Activated B cell treated with CpG ODN at 0.5 μM for 24 hours (primary cell): Measurements from ENCODE around the gene ITPA. TPM values are rescaled to one million over a fixed set of nuclear protein-coding genes. Genes with fewer than 3 reads are reported as not detected.

Source experiments
- ATAC-seq: fragments of 200-7000 bp; cut with Tn5 transposase; one replicate; pipeline ENCODE4 v1.10.0; 2021; ENCODE audit warnings: low read depth, mild to moderate bottlenecking, moderate library complexity
- CTCF ChIA-PET: fragments of 350-600 bp; sonication (Branson Sonifier 250); formaldehyde crosslinking; loops from one replicate; lab custom pipeline; 2021; ENCODE audit warnings: antibody characterized with exemption; lab: Charles Lee
- POLR2A ChIA-PET: fragments of 350-600 bp; sonication (Branson Sonifier 250); formaldehyde crosslinking; loops from one replicate; lab custom pipeline; 2021; ENCODE audit warnings: antibody characterized with exemption; lab: Charles Lee
- DNase-seq: peaks from one replicate; pipeline ENCODE4 v3.0.0; 2022
- H3K27ac Mint-ChIP-seq: one replicate; pipeline ENCODE4 v1.8.0; 2020; ENCODE audit warnings: mixed read lengths
- H3K27me3 Mint-ChIP-seq: one replicate; pipeline ENCODE4 v1.8.0; 2021; ENCODE audit warnings: mixed read lengths
- H3K36me3 Mint-ChIP-seq: one replicate; pipeline ENCODE4 v1.8.0; 2021; ENCODE audit warnings: low read depth, mixed read lengths
- H3K4me1 Mint-ChIP-seq: one replicate; pipeline ENCODE4 v1.8.0; 2021; ENCODE audit warnings: mixed read lengths
- H3K4me3 Mint-ChIP-seq: one replicate; pipeline ENCODE4 v1.8.0; 2020; ENCODE audit warnings: mild to moderate bottlenecking, mixed read lengths
- H3K9me3 Mint-ChIP-seq: one replicate; pipeline ENCODE4 v1.8.0; 2020; ENCODE audit warnings: mixed read lengths
- CTCF ChIP-seq: fragments of 200-600 bp; IDR thresholded peaks from one replicate; pipeline ENCODE4 v1.8.0; 2022; ENCODE audit warnings: antibody characterized with exemption, mild to moderate bottlenecking
- intact Hi-C: fragments of 100-400 bp; cut with micrococcal nuclease; formaldehyde crosslinking; loops from one replicate; pipeline ENCODE4 v1.15.1; 2024
- total RNA-seq: library from RNA; stranded (reverse); gene quantifications from 2 replicates; pipeline ENCODE4 v1.2.3, GENCODE V29; 2022

The ITPA gene
- total RNA-seq, 1 donor from 2014 or later = 84.8 TPM

DNA sequence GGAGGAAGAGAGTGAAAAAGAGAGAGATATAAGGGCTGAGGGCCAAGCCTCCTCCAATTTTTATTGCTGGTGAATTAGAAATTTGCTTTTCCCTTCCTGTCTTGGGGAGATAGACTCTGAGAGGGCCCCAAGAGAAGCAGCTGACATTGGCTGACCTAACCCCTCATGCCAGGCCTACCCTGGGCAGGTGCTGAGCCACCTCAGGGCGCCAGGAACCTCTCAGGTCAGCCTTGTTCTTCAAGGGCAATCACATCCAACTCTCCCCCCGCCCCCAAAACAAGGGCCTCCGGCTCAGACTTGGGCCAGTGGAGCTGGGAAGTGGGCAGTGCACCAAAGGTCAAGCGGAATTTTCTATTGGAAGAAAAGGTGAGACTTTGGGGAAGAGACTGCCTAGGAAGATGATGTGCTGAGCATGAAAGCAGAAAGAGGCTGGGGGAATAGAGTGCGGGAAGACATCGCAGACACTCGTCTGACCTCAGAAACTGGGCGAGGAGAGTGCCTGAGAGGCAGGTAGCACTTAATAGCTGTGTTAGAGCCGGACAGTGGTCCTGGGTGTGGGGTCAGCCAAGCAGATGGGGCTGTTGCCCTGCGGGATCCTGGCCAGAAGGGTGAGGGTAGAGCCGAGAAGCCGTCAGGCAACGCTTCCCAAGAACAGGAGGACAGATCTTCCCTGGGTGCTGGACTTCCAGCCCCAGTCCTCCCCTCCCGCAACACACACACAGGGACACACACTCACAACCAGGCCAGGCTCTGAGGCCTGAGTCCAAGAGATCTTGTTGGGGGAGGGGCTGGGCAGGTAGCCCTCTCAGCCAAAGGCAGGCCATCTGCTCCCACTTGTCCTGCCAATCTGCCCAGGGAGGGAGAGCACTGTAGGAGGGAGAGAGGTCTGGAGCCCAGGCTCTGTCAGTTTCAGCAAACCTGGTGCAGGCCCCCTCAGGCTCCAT is 45.9 kb upstream of the ITPA start:
- Mint-ChIP-seq H3K27ac (no peak overlapping the region), H3K36me3 (peaks cover 7% of the 10 kb centered on the region), H3K4me3 (no peak overlapping the region), H3K9me3 (no peaks in the 10 kb centered on the region), H3K4me1 (peaks cover 13% of the 10 kb centered on the region), H3K27me3 (peaks cover 12% of the 10 kb centered on the region)
- CTCF ChIA-PET = no interaction called here
- POLR2A ChIA-PET = no interaction called here
- DNase-seq = no peak
- TF ChIP-seq CTCF = no peak
- intact Hi-C loops = no loop called here
- ATAC-seq = no peak

DNA sequence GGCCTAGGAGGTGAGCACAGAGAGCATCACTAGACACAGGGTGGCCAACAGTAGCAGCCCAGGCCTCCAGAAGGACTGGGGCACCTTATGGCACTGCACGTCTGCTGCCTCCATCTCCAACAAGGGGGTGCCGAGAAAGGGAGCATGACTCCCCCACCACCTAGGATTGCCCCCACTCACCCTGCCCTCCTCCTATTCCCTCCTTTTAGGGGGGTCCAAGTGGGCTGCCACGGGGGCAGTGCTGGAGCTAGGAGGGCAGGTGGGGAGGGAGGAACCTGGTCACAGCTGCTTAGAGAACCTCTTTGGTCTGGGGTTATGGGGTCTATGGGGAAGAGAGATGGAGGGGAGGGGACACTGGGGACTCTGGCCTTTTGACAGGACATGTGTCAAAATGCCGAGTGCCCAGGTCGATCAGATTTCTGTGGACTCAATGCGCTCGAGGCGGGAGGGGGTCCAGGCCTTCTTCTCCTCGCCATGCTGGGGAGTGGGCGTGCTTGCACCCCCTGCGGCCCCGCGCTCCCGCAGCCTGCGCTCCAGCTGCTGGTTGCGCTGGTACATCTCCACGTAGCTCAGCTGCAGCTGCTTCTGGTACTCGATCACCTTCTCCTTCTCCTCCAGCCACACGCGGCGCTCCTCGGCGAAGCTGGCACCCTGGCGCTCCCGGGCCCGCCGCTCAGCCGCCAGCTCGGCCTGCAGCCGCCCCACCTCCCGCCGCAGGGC is 45.1 kb upstream of the ITPA start:
- H3K4me3 Mint-ChIP-seq = no peak overlapping the region
- H3K27ac Mint-ChIP-seq = no peak overlapping the region
- H3K4me1 Mint-ChIP-seq = peaks cover 8% of the 10 kb centered on the region
- CTCF ChIA-PET = no interaction called here
- TF ChIP-seq CTCF = no peak
- H3K36me3 Mint-ChIP-seq = peaks cover 6% of the 10 kb centered on the region
- H3K9me3 Mint-ChIP-seq = no peaks in the 10 kb centered on the region
- intact Hi-C loops = no loop called here
- no peak for DNase-seq
- POLR2A ChIA-PET = no interaction called here
- H3K27me3 Mint-ChIP-seq = peaks cover 20% of the 10 kb centered on the region
- no peak for ATAC-seq

DNA sequence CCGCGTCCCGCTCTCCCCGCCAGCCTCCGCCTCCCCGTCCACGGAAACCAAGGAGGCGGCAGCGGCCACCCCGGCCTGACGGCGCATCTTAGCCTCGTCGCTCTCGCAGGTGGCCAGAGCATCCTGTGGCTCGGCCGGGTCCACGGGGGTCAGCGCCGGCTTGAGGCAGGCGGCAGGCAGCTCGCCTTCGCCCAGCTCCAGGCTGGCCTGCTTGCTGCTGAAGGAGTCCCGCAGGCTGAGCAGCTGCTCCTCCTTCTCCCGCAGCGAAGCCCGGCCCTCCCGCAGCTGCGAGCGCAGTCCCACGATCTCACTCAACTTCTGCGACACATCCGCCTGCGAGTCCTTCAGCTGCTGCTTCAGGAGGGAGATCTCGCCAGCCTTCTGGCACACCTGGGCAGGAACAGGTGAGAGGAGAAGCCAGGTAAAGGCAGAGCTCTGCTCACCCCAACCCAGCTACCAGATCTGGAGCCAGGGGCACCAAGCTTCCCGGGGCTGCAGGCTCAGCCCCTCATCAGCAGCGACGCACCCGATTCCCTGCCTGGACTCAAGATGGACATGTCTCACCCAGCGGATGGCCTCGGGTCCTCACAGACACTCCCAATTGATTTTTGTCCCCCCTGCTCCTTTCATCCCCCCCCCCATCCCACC is 44.4 kb upstream of the ITPA start:
- ChIA-PET CTCF (no interaction called here), POLR2A (no interaction called here)
- Mint-ChIP-seq H3K4me3 (no peak overlapping the region), H3K27me3 (peaks cover 23% of the 10 kb centered on the region), H3K4me1 (peaks cover 6% of the 10 kb centered on the region), H3K27ac (no peak overlapping the region), H3K9me3 (no peaks in the 10 kb centered on the region), H3K36me3 (peaks cover under 1% of the 10 kb centered on the region)
- TF ChIP-seq CTCF = no peak
- intact Hi-C loops = no loop called here
- ATAC-seq (no peak), DNase-seq (no peak)

- peaks cover 27% of the 10 kb centered on the region for H3K27me3 Mint-ChIP-seq
- intact Hi-C loops = no loop called here
- ATAC-seq (no peak), DNase-seq (no peak)
- ChIA-PET POLR2A (interaction anchor here (0.6 kb wide), 2 partner anchors 18 to 26 kb away, joined by 4 to 8 read pairs; no protein-coding TSS in a partner anchor), CTCF (no interaction called here)
- no peak overlapping the region for H3K4me3 Mint-ChIP-seq
- no peak overlapping the region for H3K27ac Mint-ChIP-seq
- no peaks in the 10 kb centered on the region for H3K9me3 Mint-ChIP-seq
- no peaks in the 10 kb centered on the region for H3K36me3 Mint-ChIP-seq
- H3K4me1 Mint-ChIP-seq = peaks cover 4% of the 10 kb centered on the region
- no peak for TF ChIP-seq CTCF
These were observed 43.6 kb upstream of the ITPA start for GRCh38 chr20:3165473-3166337.
